Measurements from ENCODE around the gene DNASE1L1. TPM values are rescaled to one million over a fixed set of nuclear protein-coding genes. Genes with fewer than 3 reads are reported as not detected.

DNASE1L1 gene
- total RNA-seq, 2 donors from 2014 or later: 36.8 to 70.7 TPM

GRCh38 chrX:154355094-154355775, 53.8 kb downstream of the DNASE1L1 start:
- TF ChIP-seq POLR2AphosphoS5 (IDR thresholded peaks at IDR 0.05): no peak
- TF ChIP-seq, protein P1, sequence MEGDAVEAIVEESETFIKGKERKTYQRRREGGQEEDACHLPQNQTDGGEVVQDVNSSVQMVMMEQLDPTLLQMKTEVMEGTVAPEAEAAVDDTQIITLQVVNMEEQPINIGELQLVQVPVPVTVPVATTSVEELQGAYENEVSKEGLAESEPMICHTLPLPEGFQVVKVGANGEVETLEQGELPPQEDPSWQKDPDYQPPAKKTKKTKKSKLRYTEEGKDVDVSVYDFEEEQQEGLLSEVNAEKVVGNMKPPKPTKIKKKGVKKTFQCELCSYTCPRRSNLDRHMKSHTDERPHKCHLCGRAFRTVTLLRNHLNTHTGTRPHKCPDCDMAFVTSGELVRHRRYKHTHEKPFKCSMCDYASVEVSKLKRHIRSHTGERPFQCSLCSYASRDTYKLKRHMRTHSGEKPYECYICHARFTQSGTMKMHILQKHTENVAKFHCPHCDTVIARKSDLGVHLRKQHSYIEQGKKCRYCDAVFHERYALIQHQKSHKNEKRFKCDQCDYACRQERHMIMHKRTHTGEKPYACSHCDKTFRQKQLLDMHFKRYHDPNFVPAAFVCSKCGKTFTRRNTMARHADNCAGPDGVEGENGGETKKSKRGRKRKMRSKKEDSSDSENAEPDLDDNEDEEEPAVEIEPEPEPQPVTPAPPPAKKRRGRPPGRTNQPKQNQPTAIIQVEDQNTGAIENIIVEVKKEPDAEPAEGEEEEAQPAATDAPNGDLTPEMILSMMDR (IDR thresholded peaks at IDR 0.05): no peak
- no peak for TF ChIP-seq POLR2A (IDR thresholded peaks at IDR 0.05)
- 67% methylated on average over 23 of the region's 30 CpGs for WGBS
- Histone ChIP-seq H3K4me3 (no peak overlapping the region), H3K9me3 (no peaks in the 10 kb centered on the region), H3K27ac (no peak overlapping the region), H3K27me3 (replicated peaks; ENCODE audit: insufficient read depth) (no peaks in the 10 kb centered on the region), H3K36me3 (no peaks in the 10 kb centered on the region), H3K4me1 (replicated peaks) (no peaks in the 10 kb centered on the region)
- DNase-seq (ENCODE audit: low spot score): no peak
- intact Hi-C loops (cut with DNase I): no loop called here

DNA sequence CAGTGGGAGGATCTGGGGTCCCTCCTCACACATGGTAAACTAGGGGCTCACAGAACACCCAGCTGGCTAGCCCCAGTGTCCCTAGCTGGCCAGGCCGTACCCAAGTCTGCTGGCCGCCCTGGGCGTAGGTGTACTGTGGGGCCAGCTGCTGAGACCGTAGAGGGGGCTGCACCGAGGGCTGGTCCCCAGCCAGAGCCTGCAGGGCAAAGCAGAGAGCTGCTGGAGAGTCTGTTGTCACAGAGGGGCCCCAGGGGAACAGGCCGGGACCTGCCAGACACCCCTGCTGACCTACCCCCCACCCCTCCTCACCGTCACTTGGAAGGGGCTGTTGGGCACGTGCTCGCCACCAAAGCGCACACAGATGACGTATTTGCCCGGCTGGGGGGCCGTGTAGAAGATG, 54.5 kb downstream of the DNASE1L1 start:
- H3K27ac ChIP-seq: no peak overlapping the region
- H3K36me3 ChIP-seq: no peaks in the 10 kb centered on the region
- no peak overlapping the region for H3K4me3 ChIP-seq
- H3K4me1 ChIP-seq (replicated peaks): no peaks in the 10 kb centered on the region
- no peak for DNase-seq (ENCODE audit: low spot score)
- H3K27me3 ChIP-seq (replicated peaks; ENCODE audit: insufficient read depth): no peaks in the 10 kb centered on the region
- TF ChIP-seq POLR2AphosphoS5 (IDR thresholded peaks at IDR 0.05) (no peak), POLR2A (IDR thresholded peaks at IDR 0.05) (no peak)
- TF ChIP-seq, protein P1 (IDR thresholded peaks at IDR 0.05): no peak
- no peaks in the 10 kb centered on the region for H3K9me3 ChIP-seq
- intact Hi-C loops (cut with DNase I): no loop called here
- 80% methylated on average over 13 of the region's 13 CpGs for WGBS

GRCh38 chrX:154354013-154354412, 55.0 kb downstream of the DNASE1L1 start:
- Histone ChIP-seq H3K36me3 (no peaks in the 10 kb centered on the region), H3K4me3 (no peak overlapping the region), H3K9me3 (no peaks in the 10 kb centered on the region), H3K27me3 (replicated peaks; ENCODE audit: insufficient read depth) (no peaks in the 10 kb centered on the region), H3K4me1 (replicated peaks) (no peaks in the 10 kb centered on the region), H3K27ac (no peak overlapping the region)
- DNase-seq (ENCODE audit: low spot score): no peak
- TF ChIP-seq, protein P1 (IDR thresholded peaks at IDR 0.05): no peak
- TF ChIP-seq POLR2AphosphoS5 (IDR thresholded peaks at IDR 0.05) (no peak), POLR2A (IDR thresholded peaks at IDR 0.05) (no peak)
- WGBS: 73% methylated on average over 3 of the region's 14 CpGs
- intact Hi-C loops (cut with DNase I): no loop called here

DNA sequence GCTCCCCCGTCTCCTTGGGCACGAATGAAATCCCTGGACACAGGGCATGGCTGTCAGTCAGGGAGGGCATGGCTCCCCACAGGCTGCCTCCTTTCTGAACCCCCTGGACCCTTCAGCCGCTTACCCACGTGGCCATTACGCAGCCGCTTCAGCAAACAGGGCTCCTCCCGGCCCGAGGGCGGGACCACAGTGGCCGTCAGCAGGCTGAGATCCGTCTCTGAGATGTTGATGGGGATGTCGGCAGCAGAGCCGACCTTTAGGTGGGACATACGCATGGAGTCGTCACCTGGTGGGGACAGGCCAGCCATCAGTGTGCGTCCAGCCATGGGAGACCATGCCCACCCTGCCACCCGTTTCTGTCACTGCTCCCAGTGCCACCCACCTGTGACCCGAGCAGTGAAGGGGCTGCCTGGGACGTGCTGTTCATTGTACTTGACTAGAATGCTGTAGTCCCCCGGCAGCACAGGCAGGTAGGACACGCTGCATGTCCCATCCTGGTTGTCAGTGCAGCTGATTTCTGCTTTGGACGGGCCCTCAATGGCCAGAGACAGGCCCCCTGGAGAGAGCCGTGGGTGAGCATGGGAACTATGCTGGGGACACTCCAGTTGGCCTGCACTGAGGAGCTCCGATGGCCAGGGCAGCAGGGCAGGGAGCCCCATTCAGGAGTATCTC, 55.7 kb downstream of the DNASE1L1 start:
- H3K4me3 ChIP-seq: no peak overlapping the region
- H3K9me3 ChIP-seq: no peaks in the 10 kb centered on the region
- no peaks in the 10 kb centered on the region for H3K4me1 ChIP-seq (replicated peaks)
- intact Hi-C loops (cut with DNase I): no loop called here
- no peak for DNase-seq (ENCODE audit: low spot score)
- no peaks in the 10 kb centered on the region for H3K36me3 ChIP-seq
- H3K27me3 ChIP-seq (replicated peaks; ENCODE audit: insufficient read depth): no peaks in the 10 kb centered on the region
- TF ChIP-seq POLR2AphosphoS5 (IDR thresholded peaks at IDR 0.05): no peak
- no peak for TF ChIP-seq POLR2A (IDR thresholded peaks at IDR 0.05)
- TF ChIP-seq, protein P1 (IDR thresholded peaks at IDR 0.05): no peak
- WGBS: 75% methylated on average over 3 of the region's 24 CpGs
- no peak overlapping the region for H3K27ac ChIP-seq

GRCh38 chrX:154352466-154352865, 56.6 kb downstream of the DNASE1L1 start:
- Histone ChIP-seq H3K27ac (no peak overlapping the region), H3K36me3 (no peaks in the 10 kb centered on the region), H3K27me3 (replicated peaks; ENCODE audit: insufficient read depth) (no peaks in the 10 kb centered on the region), H3K4me3 (no peak overlapping the region), H3K4me1 (replicated peaks) (no peaks in the 10 kb centered on the region), H3K9me3 (no peaks in the 10 kb centered on the region)
- TF ChIP-seq, protein P1 (IDR thresholded peaks at IDR 0.05): no peak
- TF ChIP-seq POLR2A (IDR thresholded peaks at IDR 0.05) (no peak), POLR2AphosphoS5 (IDR thresholded peaks at IDR 0.05) (no peak)
- no peak for DNase-seq (ENCODE audit: low spot score)
- 79% methylated on average over 5 of the region's 13 CpGs for WGBS
- intact Hi-C loops (cut with DNase I): no loop called here

All from prostate gland (tissue), 2 donors.